H1 (cell line): ENCODE measurements around the gene PTGIS. TPM values are rescaled to one million over a fixed set of nuclear protein-coding genes. Genes with fewer than 3 reads are reported as not detected.

Source experiments
- CTCF ChIA-PET: fragments of 300-600 bp; sonication (Branson Sonifier 250); formaldehyde crosslinking; loops from one replicate; lab custom pipeline; 2021; ENCODE audit not compliant: partially characterized antibody; lab: Charles Lee
- POLR2A ChIA-PET: fragments of 300-600 bp; sonication (Branson Sonifier 250); formaldehyde crosslinking; loops from one replicate; lab custom pipeline; 2021; ENCODE audit warnings: inconsistent platforms; ENCODE audit not compliant: partially characterized antibody; lab: Charles Lee
- DNase-seq, 2 experiments: peaks; one replicate each; pipeline versions ENCODE4 v3.0.0 to v3.0.0-alpha.2; 2010 to 2022; ENCODE audit warnings: low spot score in 2 of 2, low read depth in 1 of 2, mixed read lengths in 1 of 2
- FAIRE-seq: peaks from 2 replicates; lab custom pipeline; 2011; peaks lifted over from hg19 to GRCh38; lab: Jason Lieb, UNC
- H2AFZ ChIP-seq: 2 replicates; pipeline ENCODE4 v1.8.1; 2012; ENCODE audit warnings: low read length, inconsistent platforms
- H2AK5ac ChIP-seq: 2 replicates; pipeline ENCODE4 v1.6.1; 2013; ENCODE audit warnings: low read depth, low read length
- H2BK120ac ChIP-seq: replicated peaks from 2 replicates; pipeline ENCODE3; 2013; ENCODE audit warnings: low read depth, low read length, inconsistent platforms
- H2BK12ac ChIP-seq: 2 replicates; pipeline ENCODE4 v1.6.1; 2013; ENCODE audit warnings: low read depth, low read length
- H2BK15ac ChIP-seq: 2 replicates; pipeline ENCODE4 v1.6.1; 2013; ENCODE audit warnings: low read length
- H2BK20ac ChIP-seq: 2 replicates; pipeline ENCODE4 v1.6.1; 2013; ENCODE audit warnings: low read length
- H2BK5ac ChIP-seq: 2 replicates; pipeline ENCODE4 v1.6.1; 2013; ENCODE audit warnings: low read depth, low read length
- H3K14ac ChIP-seq: 2 replicates; pipeline ENCODE4 v1.6.1; 2013; ENCODE audit warnings: inconsistent platforms; ENCODE audit not compliant: insufficient read length
- H3K18ac ChIP-seq: 2 replicates; pipeline ENCODE4 v1.6.1; 2013; ENCODE audit warnings: low read length; ENCODE audit errors: extremely low read depth
- H3K23ac ChIP-seq: 2 replicates; pipeline ENCODE4 v1.6.1; 2013; ENCODE audit warnings: inconsistent platforms; ENCODE audit not compliant: insufficient read length
- H3K23me2 ChIP-seq: 2 replicates; pipeline ENCODE4 v1.6.1; 2013; ENCODE audit warnings: low read depth, low read length
- H3K27ac ChIP-seq: 2 replicates; pipeline ENCODE4 v1.6.1; 2011; ENCODE audit warnings: low read depth, low read length, inconsistent platforms
- H3K27me3 ChIP-seq, 4 experiments: replicated peaks in 1 of 4; 1 replicate in 1 of 4; 2 replicates in 3 of 4; pipeline versions ENCODE4 v1.6.1 to v1.8.1; 2011 to 2013; ENCODE audit warnings: low read length in 3 of 4, mild to moderate bottlenecking in 3 of 4, inconsistent platforms in 2 of 4, mixed read lengths in 2 of 4, moderate library complexity in 1 of 4; ENCODE audit not compliant: control insufficient read depth in 3 of 4, insufficient read depth in 3 of 4; ENCODE audit errors: extremely low read depth in 1 of 4
- H3K36me3 ChIP-seq, 4 experiments: 2 replicates each; pipeline versions ENCODE4 v1.6.1 to v1.8.1; 2011 to 2013; ENCODE audit warnings: mild to moderate bottlenecking in 4 of 4, low read length in 3 of 4, moderate library complexity in 2 of 4, control low read depth in 1 of 4, inconsistent platforms in 1 of 4; ENCODE audit not compliant: insufficient read depth in 4 of 4, control insufficient read depth in 2 of 4
- H3K4ac ChIP-seq: replicated peaks from 2 replicates; pipeline ENCODE3; 2013; ENCODE audit warnings: low read length, low read depth, mixed read lengths, inconsistent platforms; ENCODE audit not compliant: insufficient read length
- H3K4me1 ChIP-seq, 4 experiments: replicated peaks in 1 of 4; 1 replicate in 1 of 4; 2 replicates in 3 of 4; pipeline versions ENCODE4 v1.6.1 to v1.8.1; 2011 to 2013; ENCODE audit warnings: low read length in 3 of 4, inconsistent platforms in 2 of 4, mixed read lengths in 1 of 4; ENCODE audit not compliant: insufficient read depth in 4 of 4, control insufficient read depth in 3 of 4
- H3K4me2 ChIP-seq, 2 experiments: 2 replicates each; pipeline versions ENCODE4 v1.6.1 to v1.8.1; 2011 to 2013; ENCODE audit warnings: low read depth in 2 of 2, low read length in 2 of 2, control low read depth in 1 of 2, inconsistent platforms in 1 of 2, mild to moderate bottlenecking in 1 of 2; ENCODE audit not compliant: insufficient read depth in 1 of 2
- H3K4me3 ChIP-seq, 4 experiments: fragments of 200-600, 300-600 bp in 1 of 4; sonication (generic), shearing (Covaris generic), sonication (Bioruptor Twin) in 1 of 4; 2 replicates each; pipeline versions ENCODE4 v1.5.1 to v1.8.1; 2011 to 2016; ENCODE audit warnings: low read length in 4 of 4, low read depth in 3 of 4, control low read depth in 2 of 4, inconsistent platforms in 2 of 4, mild to moderate bottlenecking in 2 of 4, mixed read lengths in 1 of 4, moderate library complexity in 1 of 4; ENCODE audit not compliant: insufficient read depth in 2 of 4; ENCODE audit errors: extremely low read depth in 1 of 4
- H3K56ac ChIP-seq: replicated peaks from 2 replicates; pipeline ENCODE3; 2013; ENCODE audit warnings: low read depth, mild to moderate bottlenecking, mixed read lengths, low read length, inconsistent platforms; ENCODE audit not compliant: insufficient read length
- H3K79me1 ChIP-seq: 2 replicates; pipeline ENCODE4 v1.6.1; 2013; ENCODE audit warnings: low read depth, low read length, control low read depth
- H3K79me2 ChIP-seq, 2 experiments: 2 replicates each; pipeline versions ENCODE4 v1.6.1 to v1.8.1; 2012 to 2013; ENCODE audit warnings: low read length in 2 of 2, mild to moderate bottlenecking in 2 of 2, inconsistent platforms in 1 of 2; ENCODE audit not compliant: insufficient read depth in 2 of 2, control insufficient read depth in 1 of 2
- H3K9ac ChIP-seq, 4 experiments: replicated peaks in 1 of 4; 1 replicate in 1 of 4; 2 replicates in 3 of 4; pipeline versions ENCODE4 v1.6.1 to v1.8.1; 2011 to 2013; ENCODE audit warnings: low read depth in 3 of 4, low read length in 3 of 4, control low read depth in 2 of 4, mild to moderate bottlenecking in 2 of 4, moderate library complexity in 2 of 4, inconsistent platforms in 1 of 4; ENCODE audit errors: extremely low read depth in 1 of 4
- H3K9me3 ChIP-seq, 2 experiments: 2 replicates each; pipeline versions ENCODE4 v1.6.1 to v1.8.1; 2012 to 2013; ENCODE audit warnings: mild to moderate bottlenecking in 2 of 2, moderate library complexity in 2 of 2, control low read depth in 1 of 2, inconsistent platforms in 1 of 2, low read depth in 1 of 2, low read length in 1 of 2, mixed read lengths in 1 of 2; ENCODE audit not compliant: insufficient read depth in 2 of 2
- H4K20me1 ChIP-seq, 2 experiments: replicated peaks in 1 of 2; 2 replicates each; pipeline versions ENCODE3 to v1.8.1; 2011 to 2013; ENCODE audit warnings: inconsistent platforms in 2 of 2, low read length in 2 of 2, mild to moderate bottlenecking in 1 of 2; ENCODE audit not compliant: insufficient read depth in 2 of 2, control insufficient read depth in 1 of 2
- H4K5ac ChIP-seq: 2 replicates; pipeline ENCODE4 v1.6.1; 2013; ENCODE audit warnings: low read length, low read depth, mixed read lengths, inconsistent platforms; ENCODE audit not compliant: insufficient read length
- H4K8ac ChIP-seq: 2 replicates; pipeline ENCODE4 v1.8.0; 2013; ENCODE audit warnings: mild to moderate bottlenecking, moderate library complexity, low read length, inconsistent platforms; ENCODE audit not compliant: insufficient read depth; ENCODE audit errors: extremely low read depth
- H4K91ac ChIP-seq: replicated peaks from 2 replicates; pipeline ENCODE3; 2013; ENCODE audit warnings: low read length, mixed read lengths, inconsistent platforms; ENCODE audit not compliant: insufficient read length
- CEBPB ChIP-seq: IDR thresholded peaks from 2 replicates; pipeline ENCODE4 v1.6.1; 2012; ENCODE audit warnings: low read depth, low read length
- EGR1 ChIP-seq: IDR thresholded peaks from 2 replicates; pipeline ENCODE4 v1.6.1; 2011; ENCODE audit warnings: low read depth, low read length, borderline replicate concordance
- FOSL1 ChIP-seq: IDR thresholded peaks from 2 replicates; pipeline ENCODE4 v1.6.1; 2011; ENCODE audit warnings: mild to moderate bottlenecking, low read depth, low read length, moderate library complexity; ENCODE audit not compliant: insufficient read depth
- HDAC2 ChIP-seq, 2 experiments: fragments of 300-600 bp in 1 of 2; sonication (generic) in 1 of 2; IDR thresholded peaks; 2 replicates each; pipeline ENCODE4 v1.6.1; 2011 to 2012; ENCODE audit warnings: low read depth in 2 of 2, low read length in 2 of 2, mild to moderate bottlenecking in 2 of 2, moderate library complexity in 2 of 2, borderline replicate concordance in 1 of 2, inconsistent platforms in 1 of 2
- HDAC6 ChIP-seq: IDR thresholded peaks from one replicate; pipeline ENCODE4 v1.7.1; 2012; ENCODE audit warnings: low read depth, mild to moderate bottlenecking, inconsistent platforms, low read length, moderate library complexity
- RAD21 ChIP-seq, 2 experiments: IDR thresholded peaks in 1 of 2; conservative IDR thresholded peaks in 1 of 2; 2 replicates each; pipeline ENCODE4 v1.6.1; 2011; ENCODE audit warnings: low read depth in 2 of 2, low read length in 2 of 2, improper control_type of control experiment in 1 of 2, inconsistent platforms in 1 of 2, mild to moderate bottlenecking in 1 of 2, moderate library complexity in 1 of 2
- RNF2 ChIP-seq: fragments of 200-900, 300-1000 bp; sonication (generic); IDR thresholded peaks from 2 replicates; pipeline ENCODE4 v1.7.1; 2016; ENCODE audit warnings: borderline replicate concordance, low read depth, mild to moderate bottlenecking, antibody characterized with exemption, low read length; ENCODE audit not compliant: poor library complexity, severe bottlenecking; ENCODE audit errors: missing control alignments
- TAF7 ChIP-seq: optimal IDR thresholded peaks from 2 replicates; pipeline ENCODE3; 2011; ENCODE audit warnings: low read depth, mild to moderate bottlenecking, inconsistent platforms, low read length, moderate library complexity, borderline replicate concordance
- YY1 ChIP-seq: IDR thresholded peaks from 2 replicates; pipeline ENCODE4 v1.6.1; 2011; ENCODE audit warnings: low read depth, mild to moderate bottlenecking, low read length
- WGBS, 2 experiments: shearing (Covaris generic) in 1 of 2; methylation state at CpG; one replicate each; pipeline versions ENCODE4 v1.1.6 to v1.1.7; 2013 to 2015; ENCODE audit warnings: low lambda C conversion rate in 2 of 2, mixed read lengths in 2 of 2, inconsistent platforms in 1 of 2, low coverage in 1 of 2, missing lambda C conversion rate in 1 of 2; ENCODE audit not compliant: insufficient replicate concordance in 2 of 2, insufficient coverage in 1 of 2, insufficient read length in 1 of 2; ENCODE audit errors: extremely low coverage in 1 of 2, missing lambda C conversion rate in 1 of 2; 5-methylcytosine and 5-hydroxymethylcytosine counted together
- polyA plus RNA-seq, 7 experiments: library from polyadenylated mRNA; depleted of rRNA in 3 of 7; stranded (reverse) in 5 of 7; unstranded in 2 of 7; fragments of >200 nt in 5 of 7; fragments of 200-250 nt in 2 of 7; gene quantifications; 1 replicate in 5 of 7; 2 replicates in 1 of 7; 4 replicates in 1 of 7; pipeline versions ENCODE4 v1.2.1 to v1.2.3, GENCODE V29; 2011 to 2013; ENCODE audit warnings: missing spikeins in 2 of 7, mixed read lengths in 2 of 7
- total RNA-seq: library from RNA; stranded (reverse); fragmentation: NEBNext Ultra II Directional; extraction: Animal tissue kit (Norgen Biotek cat#: 25700); gene quantifications from 2 replicates; pipeline ENCODE4 v1.2.1, GENCODE V29; 2021
- TF ChIP-seq, protein P1 (sequence below): IDR thresholded peaks from 2 replicates; pipeline ENCODE4 v1.6.1; 2011; ENCODE audit warnings: low read depth, mild to moderate bottlenecking, low read length; ENCODE audit not compliant: insufficient read depth

PTGIS gene
- total and polyA plus RNA-seq, 2 of the 8 experiments (the other 6 are each of a cell fraction or from before 2014, with no cell fraction given), result 29.9 to 35.5 TPM

DNA sequence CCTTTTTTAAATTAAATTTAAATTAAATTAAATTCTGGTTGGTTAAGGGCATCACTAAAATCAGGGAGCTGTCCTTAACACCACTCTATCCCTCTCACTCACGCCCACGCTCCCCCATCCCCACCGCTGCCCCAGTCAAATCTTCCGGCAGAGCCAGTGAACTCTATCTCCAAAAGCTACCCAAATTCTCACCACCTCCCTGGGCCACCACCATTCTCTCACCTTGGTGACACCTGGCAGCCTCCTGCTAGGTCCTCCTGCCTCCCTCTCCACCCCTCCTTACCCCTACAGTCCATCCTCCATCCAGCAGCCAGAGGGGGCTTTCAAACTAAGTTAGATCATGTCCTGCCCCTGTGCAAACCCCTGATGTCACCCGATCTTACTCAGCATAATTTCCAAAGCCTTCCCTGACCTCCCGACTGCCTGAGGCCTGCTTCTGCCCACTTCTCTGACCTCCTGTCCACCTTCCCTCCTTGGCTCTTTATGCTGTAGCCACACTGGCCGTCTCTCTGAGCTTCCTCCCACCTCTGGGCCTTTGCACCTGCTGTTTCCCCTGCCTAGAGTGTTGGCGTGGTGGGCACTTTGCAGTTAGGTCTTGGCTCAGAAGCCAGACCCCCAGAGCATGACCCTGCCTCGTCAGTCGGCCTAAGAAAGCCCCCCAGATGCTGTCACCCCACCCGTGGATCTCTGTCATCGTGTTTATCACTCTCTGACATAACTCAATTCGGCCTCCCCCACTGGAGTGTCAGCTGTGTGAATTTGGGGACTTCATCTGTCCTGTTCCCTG is 24.7 kb downstream of the PTGIS start:
- H2AK5ac ChIP-seq, result no peak overlapping the region
- peaks cover 6 to 44% (median 21%) of the 10 kb centered on the region in 4 experiments; a peak in 6 of 8 replicates for H3K36me3 ChIP-seq
- no peak overlapping the region for H3K27ac ChIP-seq
- H2BK20ac ChIP-seq, result no peak overlapping the region
- H4K91ac ChIP-seq, result no peak overlapping the region
- ChIA-PET POLR2A (interaction anchor here (1.4 to 2.0 kb wide), 3 partner anchors 13 to 59 kb away, joined by 3 to 5 read pairs (median 3); no protein-coding TSS in a partner anchor), CTCF (interaction anchor here (0.6 to 15.7 kb wide), 21 partner anchors 9 to 382 kb away, joined by 3 to 665 read pairs (median 6); no protein-coding TSS in a partner anchor)
- WGBS, 2 experiments, result 84% methylated on average over 13 of the region's 13 CpGs; no CpG with 5 or more reads in 1 of the 2 experiments
- peaks cover 0 to 6% of the 10 kb centered on the region in 2 experiments for H4K20me1 ChIP-seq
- H3K4me1 ChIP-seq, result no peaks in the 10 kb centered on the region
- H3K4me2 ChIP-seq, result no peak overlapping the region
- no peak overlapping the region for H3K23ac ChIP-seq
- no peak overlapping the region for H3K4ac ChIP-seq
- H4K8ac ChIP-seq, result no peak overlapping the region
- H3K56ac ChIP-seq, result no peak overlapping the region
- H3K18ac ChIP-seq, result no peak overlapping the region
- FAIRE-seq (no peak), DNase-seq (no peak)
- no peak overlapping the region for H3K14ac ChIP-seq
- no peak overlapping the region for H3K9ac ChIP-seq
- no peak overlapping the region for H4K5ac ChIP-seq
- no peak overlapping the region for H2BK12ac ChIP-seq
- no peaks in the 10 kb centered on the region; the same call in 1 of the 2 replicates for H3K79me1 ChIP-seq
- H2BK120ac ChIP-seq, result no peak overlapping the region
- H3K4me3 ChIP-seq, result no peak overlapping the region
- H2BK15ac ChIP-seq, result no peak overlapping the region
- no peak overlapping the region for H2BK5ac ChIP-seq
- no peaks in the 10 kb centered on the region for H3K27me3 ChIP-seq
- H3K79me2 ChIP-seq, result no peaks in the 10 kb centered on the region
- peaks cover under 1% of the 10 kb centered on the region; the same call in 1 of the 2 replicates for H3K23me2 ChIP-seq
- no peak overlapping the region for H2AFZ ChIP-seq
- H3K9me3 ChIP-seq, result peaks cover 0 to 6% of the 10 kb centered on the region in 2 experiments; a peak in 1 of 4 replicates
- TF ChIP-seq HDAC2 (IDR thresholded peaks at IDR 0.05; ENCODE audit: borderline replicate concordance in 1 of 2, low read depth in 2 of 2, low read length in 2 of 2), result no peak
- TF ChIP-seq RNF2, result no peak
- TF ChIP-seq, protein P1, sequence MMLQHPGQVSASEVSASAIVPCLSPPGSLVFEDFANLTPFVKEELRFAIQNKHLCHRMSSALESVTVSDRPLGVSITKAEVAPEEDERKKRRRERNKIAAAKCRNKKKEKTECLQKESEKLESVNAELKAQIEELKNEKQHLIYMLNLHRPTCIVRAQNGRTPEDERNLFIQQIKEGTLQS, result no peak
- TF ChIP-seq CEBPB, result no peak
- TF ChIP-seq FOSL1, result no peak
- no peak for TF ChIP-seq EGR1
- no peak for TF ChIP-seq TAF7
- TF ChIP-seq RAD21 (IDR thresholded peaks at IDR 0.05 in 1 of 2, conservative IDR thresholded peaks at IDR 0.05 in 1 of 2; ENCODE audit: low read depth in 2 of 2, low read length in 2 of 2), result no peak
- no peak for TF ChIP-seq YY1
- no peak for TF ChIP-seq HDAC6
